MCF 10A (cell line): ENCODE results near the gene HOXB5. TPM values are rescaled to one million over a fixed set of nuclear protein-coding genes. Genes with fewer than 3 reads are reported as not detected.

Experiments
- microRNA-seq: library from miRNA; unstranded; fragments of <30 nt; microRNA quantifications from one replicate; pipeline ENCODE4 v1.2.0, GENCODE V29; 2022
- total RNA-seq: library from RNA; stranded (reverse); gene quantifications from 2 replicates; pipeline ENCODE4 v1.2.3, GENCODE V29; 2022

HOXB5 gene
- total RNA-seq, 1 experiment from 2014 or later: not detected

Small RNA genes within 50 kb of the gene (microRNA-seq; reads per million reads assigned to microRNA genes)
- gene MIR196A1: not detected

Other genes starting within 250 kb of the HOXB5 start
- gene SKAP1, start 163.6 kb downstream of the HOXB5 start, total RNA-seq: not detected in 2 replicates
- not detected in 2 replicates for gene HOXB1, start 62.8 kb downstream of the HOXB5 start, total RNA-seq
- gene HOXB2, start 48.7 kb downstream of the HOXB5 start, total RNA-seq: 3.0 and 4.8 TPM in 2 replicates
- gene HOXB4, start 15.4 kb downstream of the HOXB5 start, total RNA-seq: 0.21 and 0.44 TPM in 2 replicates
- 0.79 and 0.88 TPM in 2 replicates for gene HOXB3, start 3.5 kb downstream of the HOXB5 start, total RNA-seq
- gene HOXB6, start 11.2 kb upstream of the HOXB5 start, total RNA-seq: 0.37 TPM in 1 of 2 replicates, not detected in the other
- gene HOXB7, start 17.2 kb upstream of the HOXB5 start, total RNA-seq: not detected in 2 replicates
- gene HOXB8, start 21.5 kb upstream of the HOXB5 start, total RNA-seq: not detected in 2 replicates
- gene HOXB9, start 32.6 kb upstream of the HOXB5 start, total RNA-seq: 1.4 and 2.5 TPM in 2 replicates
- gene PRAC1, start 128.7 kb upstream of the HOXB5 start, total RNA-seq: not detected in 2 replicates
- gene PRAC2, start 129.4 kb upstream of the HOXB5 start, total RNA-seq: not detected in 2 replicates
- not detected in 2 replicates for gene HOXB13, start 135.0 kb upstream of the HOXB5 start, total RNA-seq
- not detected in 2 replicates for gene TTLL6, start 223.4 kb upstream of the HOXB5 start, total RNA-seq
- gene CALCOCO2, start 237.3 kb upstream of the HOXB5 start, total RNA-seq: 96.1 and 113 TPM in 2 replicates